SKM-1 (cell line): ENCODE results near the gene SAP30L.

Experiments used
- DNase-seq: peaks from one replicate; lab custom pipeline; 2025; ENCODE audit not compliant: unreplicated experiment; lab: John Stamatoyannopoulos, UW

SAP30L gene

DNA sequence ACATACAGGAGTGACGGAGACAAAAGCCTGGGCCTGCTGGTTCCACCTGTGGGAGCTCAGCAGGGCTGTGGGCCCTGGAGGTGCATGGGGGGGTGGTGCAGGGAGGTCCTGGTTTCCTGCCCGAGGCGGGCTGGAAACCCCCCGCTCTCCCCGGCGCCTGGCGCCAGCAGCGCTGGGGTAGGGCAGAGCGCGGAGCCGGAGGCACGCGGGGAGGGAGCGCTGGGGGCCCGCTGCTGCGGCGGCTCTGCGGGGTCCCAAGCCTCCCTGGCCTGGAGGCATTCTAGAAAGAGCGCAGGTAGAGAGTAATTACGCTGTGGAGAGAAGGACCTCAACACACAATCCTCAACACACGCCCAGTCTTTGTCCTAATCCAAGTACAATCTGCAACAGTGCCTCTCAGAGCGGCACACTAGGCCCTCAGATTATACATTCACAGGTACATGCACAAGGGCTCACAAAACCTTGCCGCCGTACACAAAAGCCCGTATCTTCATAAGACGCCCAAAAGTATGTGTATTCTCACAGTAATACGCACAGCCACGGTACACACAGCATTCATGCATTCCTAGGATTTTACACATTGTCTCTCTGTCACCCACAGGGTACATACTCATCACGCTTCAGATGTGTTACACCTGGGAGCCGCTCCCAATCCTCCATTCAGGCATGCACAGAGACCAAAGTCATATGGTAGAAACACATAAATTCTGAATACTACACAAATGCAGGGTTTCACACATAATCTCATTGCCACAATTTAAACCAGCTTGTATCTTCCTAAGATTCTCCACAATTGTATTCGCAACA, 34.4 kb downstream of the SAP30L start:
- no peak for DNase-seq

- no peak for DNase-seq
These were observed 35.0 kb downstream of the SAP30L start for GRCh38 chr5:154480847-154481246.

DNA sequence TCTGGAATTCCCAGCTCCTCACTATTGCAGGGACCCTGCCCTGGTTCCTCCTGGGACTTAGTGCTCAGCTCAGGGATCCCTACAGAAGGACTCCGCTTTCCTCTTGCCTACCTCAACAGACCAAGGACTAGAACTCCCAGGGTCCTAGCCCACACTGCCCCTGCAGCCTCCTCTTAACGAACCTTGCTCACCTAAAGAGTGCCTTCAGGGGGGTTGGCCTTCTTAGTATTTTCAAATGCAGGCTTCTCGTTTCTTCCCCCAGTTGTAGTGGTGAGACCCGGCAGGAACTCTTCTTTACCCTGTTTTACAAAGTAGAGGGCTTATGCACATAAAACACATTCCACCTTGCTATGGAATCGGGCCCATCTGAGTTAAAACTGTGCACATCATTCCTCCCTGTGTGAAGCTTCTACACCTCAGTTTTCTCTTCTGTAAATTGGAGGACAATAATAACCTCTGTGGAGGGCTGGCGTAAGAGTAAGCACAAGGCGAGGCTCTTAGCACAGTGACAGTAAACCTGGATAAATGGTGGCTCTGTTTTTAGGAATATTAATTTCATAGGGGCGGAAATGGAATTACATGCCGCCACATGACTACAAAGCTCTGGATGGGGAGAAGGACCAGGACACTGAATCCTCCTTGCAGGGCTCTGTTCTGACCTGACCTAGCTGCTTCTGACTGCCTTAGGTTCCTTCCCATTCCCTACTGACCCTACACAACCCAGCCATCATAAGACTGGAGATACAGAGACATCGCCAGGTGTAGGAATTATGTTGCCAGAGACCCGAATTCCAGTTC, 36.0 kb downstream of the SAP30L start:
- DNase-seq = no peak

DNA sequence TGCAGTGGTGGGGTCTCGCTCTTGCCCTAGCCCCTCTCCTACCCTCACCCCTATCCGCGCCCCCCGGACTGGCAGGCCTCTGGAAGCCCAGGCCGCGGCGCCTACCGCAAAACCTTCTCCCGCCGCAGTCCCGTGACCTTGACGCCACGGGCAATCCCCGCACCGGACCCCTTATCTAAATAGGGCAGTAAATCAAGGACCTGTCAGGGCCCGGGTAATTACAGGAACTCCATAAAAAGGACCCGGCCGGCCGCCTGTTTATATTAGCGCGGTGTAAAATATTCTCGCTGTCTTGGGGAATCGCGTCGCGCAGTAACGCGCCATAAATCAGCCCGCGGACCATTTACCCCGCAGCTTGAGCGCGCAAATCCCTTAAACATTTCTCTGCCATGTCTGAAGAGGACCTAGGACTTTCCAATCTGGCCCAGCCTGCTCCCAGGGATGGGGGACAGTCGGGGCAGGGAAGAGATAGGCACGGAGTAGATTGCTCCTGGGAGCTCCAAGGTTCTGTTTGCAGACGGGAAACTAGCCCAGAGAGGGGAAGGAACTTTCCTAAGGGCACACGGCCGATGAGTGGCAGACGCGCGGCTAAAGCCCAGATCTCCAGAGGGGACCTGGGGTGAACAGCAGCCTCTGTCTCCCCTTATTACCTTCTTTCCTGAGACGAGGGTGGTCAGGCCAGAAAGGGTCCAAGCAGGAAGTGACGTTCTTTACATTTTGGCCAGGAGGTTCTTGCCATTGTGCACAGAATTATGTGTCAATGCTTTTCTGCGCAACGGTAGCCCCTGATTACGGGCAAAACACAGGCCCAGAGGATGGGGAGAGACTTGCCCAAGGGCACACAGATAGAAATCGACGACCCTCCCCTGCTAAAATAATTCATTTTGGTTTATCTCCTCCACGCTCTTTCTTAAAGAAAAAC, 37.0 kb downstream of the SAP30L start:
- DNase-seq = no peak

DNA sequence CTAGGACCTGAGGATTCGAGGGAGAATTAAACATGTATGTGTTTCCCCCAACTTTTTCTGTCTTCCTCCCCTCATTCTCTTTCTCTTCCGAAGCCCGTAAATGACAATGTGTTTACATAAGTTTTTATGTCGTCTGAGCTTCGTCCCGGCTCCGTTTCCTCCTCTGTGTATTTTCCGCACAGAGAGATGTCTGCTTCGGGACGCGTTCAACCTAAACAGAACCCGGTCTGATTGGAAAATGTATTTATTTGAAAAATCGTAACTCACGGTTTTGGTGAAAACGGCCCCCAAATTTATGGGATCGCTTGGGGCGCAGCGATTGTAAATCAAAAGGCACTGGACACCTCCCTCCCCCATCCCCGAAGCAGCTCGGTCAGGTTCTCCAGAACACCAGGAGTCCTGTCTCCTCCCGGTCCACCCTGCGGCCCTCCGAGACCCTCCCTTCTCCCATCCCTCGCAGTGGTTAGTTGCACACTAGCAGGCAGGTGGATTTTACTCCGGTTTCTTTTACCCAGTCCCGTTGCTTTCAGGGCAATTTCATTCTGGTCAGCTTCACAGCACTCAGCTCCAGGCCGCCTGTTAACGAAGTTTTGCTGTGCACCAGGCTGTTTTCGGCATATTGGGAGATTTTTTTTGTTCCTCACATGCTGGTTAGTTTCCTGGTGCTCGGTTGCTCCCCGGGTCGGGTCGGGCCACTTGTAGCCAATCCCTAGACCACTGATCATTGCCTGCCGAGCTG, 38.0 kb downstream of the SAP30L start:
- no peak for DNase-seq

DNA sequence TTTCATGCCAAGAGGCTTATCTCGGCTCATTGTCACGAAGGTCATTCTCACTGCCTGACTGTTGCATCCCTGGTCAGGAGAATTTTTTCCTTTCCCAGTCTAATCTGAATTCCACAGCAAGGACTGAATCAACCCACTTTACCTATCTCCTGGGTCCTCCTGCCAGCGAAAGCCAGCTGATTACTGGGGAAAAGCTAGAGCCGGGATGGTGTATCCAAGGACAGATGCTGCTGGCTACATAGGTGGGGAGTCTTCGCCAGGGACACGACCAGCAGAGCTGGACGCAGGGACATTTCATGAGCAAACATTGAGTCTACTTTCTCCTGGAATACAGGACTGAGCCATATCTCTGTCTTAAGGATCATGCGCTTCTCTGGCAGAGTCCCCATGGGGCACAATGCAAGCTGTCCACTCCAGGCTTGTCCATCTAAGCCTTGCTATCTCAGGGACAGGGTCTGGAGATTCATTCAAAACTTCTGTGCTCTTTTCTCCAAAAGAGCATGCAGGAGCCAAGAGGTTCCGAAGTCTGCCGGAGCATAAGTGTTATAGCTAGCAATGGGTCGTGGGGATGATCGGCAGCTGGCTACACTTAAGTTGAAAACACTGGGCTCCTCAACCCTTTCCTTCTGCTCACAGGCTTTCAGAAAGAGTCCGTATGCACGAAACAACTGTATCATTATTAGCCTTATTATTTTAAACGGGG, 38.7 kb downstream of the SAP30L start:
- DNase-seq = no peak

DNA sequence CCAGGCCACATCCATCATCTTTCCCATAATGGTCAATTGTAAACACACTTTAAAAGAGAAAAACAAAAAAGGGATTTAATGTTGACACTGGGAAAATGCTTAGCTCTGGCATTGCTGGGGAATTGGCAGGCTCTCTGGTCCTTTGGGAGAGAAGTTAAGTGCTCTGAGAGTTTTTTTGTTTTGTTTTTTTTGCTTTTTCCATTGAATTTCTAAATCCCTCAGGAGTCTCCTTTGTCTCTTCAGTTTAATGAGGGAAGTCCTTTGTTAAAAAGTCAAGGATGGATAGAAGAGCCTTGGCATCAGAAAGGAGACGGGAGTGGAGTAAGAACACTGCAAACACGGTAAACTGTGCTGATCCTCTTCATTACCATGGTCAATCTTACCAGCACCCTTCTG, 39.3 kb downstream of the SAP30L start:
- no peak for DNase-seq

GRCh38 chr5:154485850-154486426, 40.1 kb downstream of the SAP30L start:
- no peak for DNase-seq

GRCh38 chr5:154486427-154486866, 40.6 kb downstream of the SAP30L start:
- DNase-seq = no peak

GRCh38 chr5:154487541-154487940, 41.7 kb downstream of the SAP30L start:
- no peak for DNase-seq

DNA sequence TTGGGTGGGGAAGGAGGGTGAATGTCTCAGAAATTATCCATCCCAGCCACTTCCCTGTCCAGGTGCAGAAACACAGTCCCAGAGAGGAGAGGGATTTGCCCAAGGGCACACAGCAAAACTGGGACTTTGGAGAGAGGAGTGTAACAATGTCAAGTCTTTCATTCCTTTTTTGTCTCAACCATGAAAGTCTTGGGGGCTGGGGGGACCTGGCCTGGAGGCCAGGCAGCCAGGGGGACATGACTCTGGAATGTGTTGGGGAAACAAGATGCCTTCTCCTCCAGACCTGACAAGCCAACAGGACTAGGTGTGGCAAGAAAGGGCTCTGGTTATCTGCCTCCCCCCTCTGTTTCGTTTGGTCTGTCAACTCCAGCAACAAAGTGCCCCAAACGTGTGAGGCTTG, 46.1 kb downstream of the SAP30L start:
- no peak for DNase-seq

DNA sequence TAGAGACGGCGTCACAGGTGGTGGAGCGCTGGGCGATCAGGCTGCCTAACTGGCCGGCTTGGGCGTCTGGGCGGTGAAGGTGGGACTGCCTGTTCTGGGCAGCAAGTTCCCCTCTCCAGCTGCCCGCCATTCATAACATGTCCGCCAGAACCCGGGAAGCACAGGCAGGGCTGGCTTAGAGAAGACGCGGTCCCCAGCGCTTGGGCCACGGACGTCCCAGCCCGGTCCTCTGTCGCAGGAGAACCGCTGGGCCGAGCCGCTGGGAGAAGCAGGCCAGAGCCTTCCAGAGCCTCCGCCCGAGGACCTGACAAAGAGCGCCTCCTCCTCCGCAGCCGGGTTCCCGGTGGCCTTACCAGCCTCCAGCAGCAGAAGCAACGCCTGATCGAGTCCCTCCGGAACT, 47.5 kb downstream of the SAP30L start:
- DNase-seq = no peak

GRCh38 chr5:154494036-154494435, 48.2 kb downstream of the SAP30L start:
- no peak for DNase-seq

- no peak for DNase-seq
These were observed 52.8 kb downstream of the SAP30L start for GRCh38 chr5:154498591-154498990.

DNA sequence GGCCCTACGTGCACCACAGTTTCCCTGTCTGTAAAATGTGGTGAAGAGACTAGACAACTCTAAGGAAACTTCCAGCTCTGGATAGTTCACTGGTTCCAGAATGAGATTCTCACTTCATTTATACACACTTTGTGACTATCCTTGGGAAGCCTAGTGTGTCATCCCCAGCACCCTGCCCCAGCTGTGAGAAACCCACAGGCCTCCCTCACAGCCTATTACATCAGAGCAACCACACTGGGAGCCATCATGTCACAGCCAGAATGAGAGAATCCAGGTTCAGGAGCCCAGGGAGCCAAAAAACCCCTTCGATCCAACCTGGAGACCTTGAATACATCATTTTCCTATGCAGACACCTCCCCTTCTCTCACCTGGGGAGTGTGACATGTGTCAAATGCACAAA, 53.2 kb downstream of the SAP30L start:
- no peak for DNase-seq

DNA sequence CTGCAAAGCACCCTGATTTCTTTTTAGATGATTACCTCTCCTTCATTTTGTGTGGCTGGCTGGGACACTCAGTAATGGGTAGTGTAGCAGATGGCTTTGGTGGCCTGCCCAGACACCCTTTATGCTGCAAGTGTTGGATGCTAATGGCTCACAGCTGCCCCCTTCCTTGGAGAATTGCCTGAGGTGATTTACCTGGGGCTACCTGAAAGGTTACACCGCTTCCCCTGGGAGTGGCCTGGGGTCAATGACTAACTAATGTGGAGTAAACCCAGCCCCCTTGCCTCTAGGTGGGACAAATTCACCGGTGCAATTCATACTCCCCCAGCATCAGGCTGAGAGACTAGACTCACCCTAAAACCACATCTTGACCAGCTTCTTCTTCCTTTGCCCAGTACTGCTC, 55.8 kb downstream of the SAP30L start:
- DNase-seq = no peak

DNA sequence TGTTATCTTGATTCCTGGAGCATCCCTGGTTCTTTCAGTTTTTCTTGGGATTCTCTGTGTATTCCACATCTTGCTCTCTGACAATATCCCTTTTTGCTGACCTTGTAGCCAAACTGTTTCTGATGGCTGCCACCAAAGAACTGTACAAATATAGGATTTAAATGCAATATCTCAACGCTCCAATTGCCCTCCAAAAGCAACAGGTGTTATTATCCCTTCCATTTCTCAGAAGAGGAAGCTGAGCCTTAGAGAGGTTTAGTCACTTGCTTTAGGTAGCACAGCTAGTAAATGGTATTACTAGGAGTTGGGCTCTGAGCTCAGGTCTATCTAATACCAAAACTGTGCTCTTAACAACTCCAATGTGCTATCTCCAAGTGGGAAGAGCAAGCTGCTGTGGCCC, 56.4 kb downstream of the SAP30L start:
- no peak for DNase-seq

GRCh38 chr5:154503698-154504039, 57.9 kb downstream of the SAP30L start:
- no peak for DNase-seq

DNA sequence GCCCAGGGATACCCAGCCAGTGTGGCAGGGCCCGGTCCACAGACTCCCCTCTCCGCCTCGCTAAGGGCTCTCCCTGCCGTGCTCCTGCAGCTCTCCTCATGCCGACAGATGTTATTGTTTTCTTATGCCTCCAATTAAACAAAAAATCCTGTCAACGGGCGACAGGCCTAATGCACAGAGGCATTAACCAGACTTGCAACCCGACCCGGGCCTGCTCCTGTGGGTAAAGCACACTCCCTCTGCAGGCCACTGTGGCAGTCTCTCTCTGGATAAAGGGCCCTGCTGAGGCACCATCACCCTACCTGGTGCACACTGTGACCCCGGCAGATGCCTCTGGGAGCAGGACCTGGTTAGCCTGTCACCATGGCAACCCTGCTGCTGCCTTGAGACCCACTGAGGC, 59.8 kb downstream of the SAP30L start:
- DNase-seq = no peak
